ENCODE data around the gene TAS2R14. TPM values are rescaled to one million over a fixed set of nuclear protein-coding genes. Genes with fewer than 3 reads are reported as not detected.

TAS2R14 gene, protein sequence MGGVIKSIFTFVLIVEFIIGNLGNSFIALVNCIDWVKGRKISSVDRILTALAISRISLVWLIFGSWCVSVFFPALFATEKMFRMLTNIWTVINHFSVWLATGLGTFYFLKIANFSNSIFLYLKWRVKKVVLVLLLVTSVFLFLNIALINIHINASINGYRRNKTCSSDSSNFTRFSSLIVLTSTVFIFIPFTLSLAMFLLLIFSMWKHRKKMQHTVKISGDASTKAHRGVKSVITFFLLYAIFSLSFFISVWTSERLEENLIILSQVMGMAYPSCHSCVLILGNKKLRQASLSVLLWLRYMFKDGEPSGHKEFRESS
- total RNA-seq: 0.92 and 1.4 TPM in 2 replicates

DNA sequence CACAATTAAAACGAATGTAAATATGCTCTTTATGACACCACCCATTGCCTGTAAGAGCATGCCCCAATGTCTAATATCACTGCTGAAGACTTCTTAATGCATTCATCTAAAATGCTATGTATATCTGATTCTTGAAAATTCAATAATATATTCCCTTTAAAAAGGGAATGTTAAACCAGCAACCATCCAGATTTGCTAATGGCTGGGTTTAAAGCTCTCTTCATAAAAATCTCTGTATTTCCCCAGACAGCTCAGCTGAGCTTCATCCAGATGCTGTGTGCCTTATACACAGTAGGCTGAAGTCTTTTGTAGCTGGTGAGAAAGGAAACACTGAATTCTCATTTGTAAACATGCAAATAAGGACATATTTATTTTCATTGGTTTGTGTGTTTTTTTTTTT lies at the start of gene TAS2R14:
TSS of gene TAS2R14 (minus strand) at position 101 of the 400 bp plus-strand sequence. CDS start at position 45, 56 bp downstream.
- DNase-seq (ENCODE audit: low read depth, low spot score): no peak

DNA sequence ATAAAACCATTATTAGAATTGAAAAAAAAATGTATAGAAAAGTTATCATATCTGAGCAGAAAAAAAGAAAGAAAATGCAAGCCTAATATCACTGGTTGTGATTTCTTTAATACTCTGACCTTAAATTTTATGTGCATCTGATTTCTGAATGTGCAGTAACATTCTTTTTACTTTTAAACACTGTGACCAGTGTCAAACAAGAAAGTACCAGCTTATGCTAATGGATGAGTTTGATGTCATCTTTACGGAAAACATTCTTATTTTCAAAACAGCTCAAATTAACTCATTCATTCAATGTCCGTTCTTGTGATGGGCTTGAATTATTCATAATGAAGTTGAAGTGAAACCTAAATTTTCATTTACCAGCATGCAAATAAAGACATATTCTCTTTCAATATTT lies 47.7 kb upstream of the TAS2R14 start, which contains the start of gene TAS2R50:
TSS of gene TAS2R50 (minus strand) at position 101 of the 400 bp plus-strand sequence. CDS start at position 49, 52 bp downstream.
- DNase-seq (ENCODE audit: low read depth, low spot score): no peak

DNA sequence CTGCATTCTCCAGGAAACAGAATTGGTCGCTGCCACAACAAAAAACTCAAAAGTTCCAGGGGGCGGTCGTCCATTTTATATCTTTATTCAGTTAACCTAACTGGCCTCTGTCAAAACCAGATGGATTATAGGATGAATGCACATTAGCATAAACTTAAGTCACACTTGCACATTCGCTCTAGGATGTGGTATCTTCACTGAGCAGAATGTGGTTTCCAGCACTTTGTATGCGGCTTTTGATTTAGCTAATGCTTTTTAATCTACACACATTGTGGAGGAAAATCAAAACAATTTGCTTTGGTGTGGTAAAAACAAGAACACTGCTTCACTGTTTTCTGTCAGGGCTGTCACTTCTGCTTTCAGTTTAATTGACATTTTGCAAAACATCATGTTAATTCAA lies 43.2 kb upstream of the TAS2R14 start:
- DNase-seq (ENCODE audit: low read depth, low spot score): no peak

DNA sequence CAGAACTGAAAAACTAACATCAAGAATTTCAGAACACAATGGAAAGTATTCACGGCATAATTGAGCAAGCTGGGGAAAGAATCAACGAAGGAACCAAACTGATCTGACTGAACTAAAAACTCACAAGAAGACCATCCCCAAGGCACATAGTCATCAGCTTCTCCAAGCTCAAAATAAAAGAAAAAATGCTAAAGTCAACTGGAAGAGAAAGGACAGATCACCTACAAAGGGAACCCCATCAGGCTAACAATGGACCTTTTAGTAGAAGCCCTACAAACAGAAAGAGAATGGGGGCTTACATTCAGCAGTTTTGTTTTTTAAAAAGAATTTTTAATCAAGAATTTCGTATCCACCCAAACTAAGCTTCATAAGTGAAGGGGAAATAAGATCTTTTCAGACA lies 35.9 kb upstream of the TAS2R14 start:
- no peak for DNase-seq (ENCODE audit: low read depth, low spot score)

GRCh38 chr12:10968765-10969456 lies 29.8 kb upstream of the TAS2R14 start:
- peak; percentile 73 for DNase-seq (ENCODE audit: low read depth, low spot score)

- peak; percentile 57 for DNase-seq (ENCODE audit: low read depth, low spot score)
Observed at GRCh38 chr12:10967409-10967808, 28.3 kb upstream of the TAS2R14 start.

DNA sequence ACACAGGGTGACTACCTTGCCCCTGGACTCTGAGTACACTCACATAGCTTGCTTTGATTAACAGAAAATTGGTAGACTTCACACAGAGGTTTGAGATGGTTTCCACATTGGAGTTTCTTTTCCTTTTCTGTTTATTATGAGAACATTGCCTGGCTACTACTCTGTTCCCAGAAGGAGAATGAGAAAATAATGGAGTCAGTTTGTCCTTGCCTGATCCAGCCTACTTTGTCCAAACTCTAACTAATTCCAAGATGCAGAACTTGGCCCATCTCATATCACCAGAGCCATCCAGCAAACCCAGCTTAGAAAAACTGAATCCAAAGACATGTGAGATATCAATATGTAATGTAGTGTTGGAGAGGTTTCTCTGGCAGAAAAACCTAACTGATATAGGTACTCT lies 27.3 kb upstream of the TAS2R14 start:
- DNase-seq (ENCODE audit: low read depth, low spot score): no peak

- no peak for DNase-seq (ENCODE audit: low read depth, low spot score)
Observed at GRCh38 chr12:10965476-10965875, 26.4 kb upstream of the TAS2R14 start.

DNA sequence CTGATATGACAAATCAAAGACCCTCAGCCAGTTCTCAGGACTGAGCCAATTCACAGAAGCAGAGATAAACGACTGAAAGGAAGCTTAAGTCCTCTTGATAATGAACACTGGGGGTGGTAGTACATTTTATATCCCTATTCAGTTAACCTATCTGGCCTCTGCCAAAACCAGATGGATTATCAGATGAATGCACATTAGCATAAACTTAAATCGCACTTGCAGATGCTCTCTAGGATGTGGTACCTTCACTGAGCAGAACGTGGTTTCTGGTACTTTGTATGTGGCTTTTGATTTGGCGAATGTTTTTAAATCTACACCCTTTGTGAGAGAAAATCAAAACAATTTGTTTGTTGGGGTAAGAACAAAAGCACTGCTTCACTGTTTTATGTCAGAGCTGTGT lies 21.1 kb upstream of the TAS2R14 start:
- no peak for DNase-seq (ENCODE audit: low read depth, low spot score)

- peak; percentile 10 for DNase-seq (ENCODE audit: low read depth, low spot score)
Observed at GRCh38 chr12:10959804-10960203, 20.7 kb upstream of the TAS2R14 start.

- no peak for DNase-seq (ENCODE audit: low read depth, low spot score)
Observed at GRCh38 chr12:10957741-10958140, 18.7 kb upstream of the TAS2R14 start.

- DNase-seq (ENCODE audit: low read depth, low spot score): no peak
Observed at GRCh38 chr12:10956085-10956484, 17.0 kb upstream of the TAS2R14 start.

GRCh38 chr12:10952645-10953044 lies 13.6 kb upstream of the TAS2R14 start:
- no peak for DNase-seq (ENCODE audit: low read depth, low spot score)

- DNase-seq (ENCODE audit: low read depth, low spot score): no peak
Observed at GRCh38 chr12:10943167-10943566, 4.1 kb upstream of the TAS2R14 start.

DNA sequence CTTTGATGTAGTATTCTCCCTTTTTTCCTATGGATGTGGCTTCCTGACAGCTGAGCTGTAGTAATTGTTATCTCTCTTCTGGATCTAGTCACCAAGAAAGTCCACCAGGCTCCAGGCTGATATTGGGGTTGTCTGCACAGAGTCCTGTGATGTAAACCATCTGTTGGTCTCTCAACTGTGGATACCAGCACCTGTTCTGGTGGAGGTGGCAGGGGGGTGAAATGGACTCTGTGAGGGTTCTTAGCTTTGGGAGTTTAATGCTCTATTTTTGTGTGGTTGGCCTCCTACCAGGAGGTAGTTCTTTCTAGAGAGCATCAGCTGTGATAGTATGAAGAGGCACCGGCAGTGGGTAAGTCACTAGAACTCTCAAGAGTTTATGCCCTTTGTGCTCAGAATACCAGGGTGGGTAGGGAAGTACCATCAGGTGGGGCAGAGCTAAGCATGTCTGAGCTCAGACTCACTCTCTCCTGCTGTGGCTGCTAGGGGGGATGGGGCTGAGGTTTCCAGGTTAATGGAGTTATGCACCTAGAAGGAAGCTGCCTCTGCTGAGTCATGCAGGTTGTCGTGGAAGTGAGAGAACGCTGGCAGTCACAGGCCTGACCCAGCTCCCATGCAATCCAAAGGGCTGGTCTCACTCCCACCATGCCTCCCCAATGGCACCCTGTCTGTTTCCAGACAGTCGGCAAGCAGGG lies 3.0 kb upstream of the TAS2R14 start:
- no peak for DNase-seq (ENCODE audit: low read depth, low spot score)

DNA sequence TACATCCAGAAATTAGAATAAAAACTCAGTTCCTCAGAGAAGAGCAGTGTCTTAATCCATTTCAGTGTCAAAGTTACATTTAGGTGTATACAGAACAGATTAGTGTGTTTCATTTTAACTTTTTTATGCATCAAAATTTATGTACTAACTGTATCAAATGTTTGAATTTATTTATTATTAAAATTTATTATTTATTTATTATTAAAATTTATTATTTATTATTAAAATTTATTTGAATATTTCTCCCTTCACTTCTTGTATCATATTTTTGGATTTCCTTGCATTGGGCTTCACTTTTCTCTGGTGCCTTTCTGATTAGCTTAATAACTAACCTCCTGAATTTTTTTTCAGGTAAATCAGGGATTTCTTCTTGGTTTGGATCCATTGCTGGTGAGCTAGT lies 2.3 kb upstream of the TAS2R14 start:
- DNase-seq (ENCODE audit: low read depth, low spot score): no peak

DNA sequence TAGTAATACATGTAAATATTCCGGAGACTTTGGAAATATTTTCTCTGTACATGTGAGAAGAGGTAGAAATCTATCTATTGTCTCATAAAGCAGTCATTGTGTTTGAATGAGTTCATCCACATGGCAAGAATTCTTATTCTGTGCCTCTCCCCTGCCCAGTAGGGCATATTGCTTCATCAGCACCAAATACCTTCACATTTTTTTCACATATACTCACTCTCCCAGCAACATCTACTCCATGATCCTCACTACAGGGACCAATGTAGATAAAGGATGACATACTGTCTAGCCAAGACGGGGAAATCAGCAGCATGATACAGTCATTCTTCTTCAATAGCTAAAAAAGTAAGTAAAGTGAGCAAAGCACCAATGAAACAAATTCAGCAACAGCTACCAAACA lies 1.3 kb upstream of the TAS2R14 start:
- DNase-seq (ENCODE audit: low read depth, low spot score): no peak

- DNase-seq (ENCODE audit: low read depth, low spot score): no peak
Observed at GRCh38 chr12:10936506-10936905, 2.6 kb downstream of the TAS2R14 start.

- DNase-seq (ENCODE audit: low read depth, low spot score): no peak
Observed at GRCh38 chr12:10928746-10929286, 10.2 kb downstream of the TAS2R14 start, which contains the start of gene PRH2. TSS of gene PRH2 (plus strand) at chr12:10929236. CDS start at chr12:10929274, 38 bp downstream.

GRCh38 chr12:10926269-10926668 lies 12.8 kb downstream of the TAS2R14 start:
- no peak for DNase-seq (ENCODE audit: low read depth, low spot score)

- DNase-seq (ENCODE audit: low read depth, low spot score): no peak
Observed at GRCh38 chr12:10919809-10920208, 19.3 kb downstream of the TAS2R14 start.

- DNase-seq (ENCODE audit: low read depth, low spot score): no peak
Observed at GRCh38 chr12:10910380-10910779, 28.7 kb downstream of the TAS2R14 start.
